GM21526 (cell line): ENCODE measurements around the gene LRRFIP1.
"Not testable (repeated sequence)": the region's sequence is repeated elsewhere in the genome, so short reads cannot be mapped to it uniquely, and the experiment has no call there.

Experiments used
- ATAC-seq: cut with Tn5 transposase; IDR thresholded peaks from one replicate; pipeline ENCODE4 v1.9.1; 2021; ENCODE audit warnings: moderate library complexity; ENCODE audit not compliant: unreplicated experiment, low FRiP score

The LRRFIP1 gene

DNA sequence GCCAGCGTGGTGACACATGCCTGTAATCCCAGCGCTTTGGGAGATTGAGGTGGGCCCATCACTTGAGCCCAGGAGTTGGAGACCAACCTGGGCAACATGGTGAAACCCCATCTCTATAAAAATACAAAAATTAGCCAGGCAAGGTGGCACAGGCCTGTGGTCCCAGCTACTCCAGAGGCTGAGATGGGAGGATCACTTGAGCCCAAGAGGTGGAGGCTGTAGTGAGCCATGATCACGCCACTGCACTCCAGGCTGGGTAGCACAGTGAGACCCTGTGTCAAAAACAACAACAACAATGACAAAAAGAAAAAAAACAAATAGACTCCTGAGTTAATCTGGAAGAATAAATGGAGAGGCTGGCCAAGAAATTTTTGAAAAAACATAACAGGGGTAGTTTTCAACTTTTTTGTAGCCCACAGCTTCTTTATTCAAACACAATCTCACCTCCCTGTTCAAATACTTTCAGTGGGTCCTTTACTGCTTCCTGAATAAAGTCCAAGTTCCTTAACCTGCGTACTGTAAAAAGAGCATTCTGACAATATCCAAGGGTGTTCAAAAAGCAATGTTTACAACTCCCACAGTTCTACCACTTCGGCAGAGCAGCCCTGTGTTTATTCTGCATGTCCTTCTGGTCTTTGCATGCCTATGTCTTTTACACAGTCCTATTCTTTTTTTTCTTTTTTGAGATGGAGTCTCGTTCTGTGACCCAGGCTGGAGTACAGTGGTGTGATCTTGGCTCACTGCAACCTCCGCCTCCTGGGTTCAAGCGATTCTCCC, 53.5 kb downstream of the LRRFIP1 start:
- no peak for ATAC-seq

GRCh38 chr2:237682151-237682550, 54.8 kb downstream of the LRRFIP1 start:
- ATAC-seq = no peak

DNA sequence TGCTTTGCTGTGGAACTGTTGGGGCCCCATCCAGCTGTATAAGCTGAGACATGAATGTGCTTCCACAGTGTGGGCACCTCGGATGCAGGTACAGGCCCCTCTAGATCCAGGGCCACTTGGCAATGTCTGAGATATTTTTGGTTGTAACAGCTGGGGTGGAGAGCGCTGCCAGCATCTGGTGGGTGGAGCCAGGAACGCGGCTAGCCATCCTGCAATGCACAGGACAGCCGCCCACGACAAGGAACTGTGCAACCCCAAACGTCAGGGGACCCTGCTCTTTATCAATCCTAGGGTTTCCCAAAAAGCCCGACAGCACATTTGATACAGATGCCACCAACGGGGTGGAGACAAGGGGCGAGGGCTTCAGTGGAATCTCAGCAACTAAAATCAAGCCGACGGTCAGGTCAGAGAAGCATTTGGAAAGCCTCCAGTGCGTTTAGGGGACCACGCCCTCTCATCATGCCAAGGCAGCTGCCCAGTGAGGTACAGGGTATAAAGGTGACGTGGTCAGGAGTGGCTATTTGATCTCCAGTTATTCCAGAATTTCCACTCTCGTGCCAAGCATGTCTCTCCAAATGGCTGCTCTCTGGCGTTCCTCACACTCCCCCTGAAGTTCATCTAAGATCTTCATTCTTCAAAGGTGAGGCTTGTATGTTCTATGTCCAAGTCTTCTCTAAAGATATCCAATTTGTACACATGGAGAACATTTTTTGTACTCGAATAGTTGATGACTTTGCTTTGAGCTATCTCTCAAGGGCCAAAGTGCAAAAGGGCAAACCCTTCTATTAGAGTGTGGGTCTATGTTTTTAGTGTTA, 55.7 kb downstream of the LRRFIP1 start:
- ATAC-seq = no peak

- ATAC-seq = no peak
Observed at GRCh38 chr2:237685408-237685807, 58.0 kb downstream of the LRRFIP1 start.

DNA sequence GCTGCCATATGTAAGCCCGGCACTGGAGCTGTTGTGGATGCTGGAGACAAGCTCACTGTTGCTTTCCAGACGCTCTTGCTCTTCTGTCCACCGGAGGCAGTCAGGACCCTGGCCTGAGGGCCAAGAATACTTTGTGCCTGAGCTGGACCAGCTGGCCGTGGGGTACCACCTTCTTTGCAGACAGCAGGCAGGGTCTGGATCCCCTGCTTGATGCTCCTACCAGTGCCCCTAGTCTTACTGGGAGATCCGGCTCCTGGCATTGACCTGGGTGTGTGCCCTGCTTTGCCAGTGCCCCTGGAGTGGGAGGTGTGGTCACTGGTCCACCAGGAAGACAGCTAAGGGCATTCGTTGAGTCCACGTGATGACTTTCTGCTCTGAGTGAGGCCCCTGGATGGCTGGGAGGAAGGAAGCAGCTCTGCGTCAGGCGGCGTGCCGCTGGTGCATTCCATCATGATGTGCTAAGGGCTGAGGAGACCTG, 59.3 kb downstream of the LRRFIP1 start:
- no peak for ATAC-seq

DNA sequence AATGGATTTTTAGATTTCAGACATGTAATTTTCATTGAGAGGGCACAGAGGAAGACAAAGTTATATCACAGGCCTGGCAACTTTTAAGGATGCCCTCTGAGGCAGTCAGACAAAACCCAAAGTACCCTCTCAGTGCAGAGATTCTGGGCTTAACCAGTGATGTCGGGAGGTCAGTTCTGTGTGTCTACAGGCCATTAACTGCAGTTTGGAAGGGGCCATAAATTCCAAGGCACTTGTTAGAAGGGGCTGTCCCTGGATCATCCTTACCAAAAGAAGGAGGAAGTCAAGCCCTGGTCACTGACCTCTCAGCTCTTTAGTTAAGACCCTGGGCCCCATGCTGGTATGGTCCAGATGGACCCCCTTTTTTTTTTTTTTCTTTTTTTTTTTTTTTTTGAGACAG, 60.7 kb downstream of the LRRFIP1 start:
- no peak for ATAC-seq

DNA sequence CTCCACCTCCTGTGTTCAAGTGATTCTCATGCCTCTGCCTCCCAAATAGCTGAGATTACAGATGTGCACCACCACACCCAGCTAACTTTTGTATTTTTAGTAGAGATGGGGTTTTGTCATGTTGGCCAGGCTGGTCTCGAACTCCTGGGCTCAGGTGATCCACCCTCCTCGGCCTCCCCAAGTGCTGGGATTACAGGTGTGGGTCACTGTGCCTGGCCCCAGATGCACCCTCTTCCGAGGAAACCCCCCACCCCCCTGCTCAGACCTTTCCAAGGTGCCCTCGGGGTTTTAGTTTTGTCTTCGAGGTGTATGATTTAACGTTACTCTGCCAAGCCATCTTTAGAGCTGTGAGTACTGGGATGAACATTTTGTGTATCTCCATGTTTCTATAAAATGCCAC, 61.2 kb downstream of the LRRFIP1 start:
- ATAC-seq = not testable (repeated sequence)

GRCh38 chr2:237689336-237690131, 62.1 kb downstream of the LRRFIP1 start:
- no peak for ATAC-seq

- peak; percentile 34 for ATAC-seq
Observed at GRCh38 chr2:237691029-237691907, 63.9 kb downstream of the LRRFIP1 start.

- peak; percentile 45 for ATAC-seq
Observed at GRCh38 chr2:237691908-237692600, 64.7 kb downstream of the LRRFIP1 start.

- ATAC-seq = peak; percentile 7
Observed at GRCh38 chr2:237692601-237693290, 65.4 kb downstream of the LRRFIP1 start.

- ATAC-seq = no peak
Observed at GRCh38 chr2:237693291-237693994, 66.1 kb downstream of the LRRFIP1 start.

DNA sequence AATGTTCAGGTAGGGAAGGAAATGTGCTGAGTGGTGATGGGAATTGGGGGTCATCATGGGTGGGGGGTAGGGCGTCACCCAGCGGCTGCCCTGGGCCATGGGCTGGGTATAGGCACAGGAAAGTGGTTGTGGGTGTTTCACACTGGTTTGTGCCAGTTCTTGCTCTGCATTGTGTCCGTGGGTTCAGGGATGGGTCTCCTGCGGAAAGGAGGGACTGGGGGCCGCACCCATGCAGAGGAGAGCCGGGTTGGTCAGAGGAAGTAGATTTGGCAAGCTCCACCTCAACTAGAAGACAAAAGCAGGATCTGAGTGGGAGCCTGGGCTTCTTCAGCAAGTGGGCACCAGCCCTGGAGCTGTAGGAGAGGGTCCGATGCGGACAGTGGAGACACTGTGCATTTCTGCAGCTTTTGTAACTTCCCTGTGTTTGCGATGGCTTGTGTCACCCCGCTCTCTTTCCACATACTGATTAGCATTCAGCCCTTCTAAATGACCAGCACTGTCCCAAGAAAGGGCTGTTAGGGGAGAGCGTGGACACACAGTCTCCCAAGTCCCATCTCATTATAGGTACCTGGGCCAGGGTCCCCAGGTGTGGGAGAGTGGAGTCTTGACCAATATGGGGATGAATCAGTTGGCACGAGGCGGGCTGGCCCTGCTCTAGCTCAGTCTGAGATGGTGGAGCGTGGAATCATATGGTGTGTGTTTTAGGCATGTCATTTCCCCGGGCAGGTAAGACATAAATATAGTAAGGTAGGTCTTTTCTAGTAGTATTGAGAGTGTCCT, 67.2 kb downstream of the LRRFIP1 start:
- no peak for ATAC-seq

GRCh38 chr2:237695201-237695780, 67.9 kb downstream of the LRRFIP1 start:
- ATAC-seq = no peak

GRCh38 chr2:237696461-237696860, 69.1 kb downstream of the LRRFIP1 start:
- no peak for ATAC-seq

DNA sequence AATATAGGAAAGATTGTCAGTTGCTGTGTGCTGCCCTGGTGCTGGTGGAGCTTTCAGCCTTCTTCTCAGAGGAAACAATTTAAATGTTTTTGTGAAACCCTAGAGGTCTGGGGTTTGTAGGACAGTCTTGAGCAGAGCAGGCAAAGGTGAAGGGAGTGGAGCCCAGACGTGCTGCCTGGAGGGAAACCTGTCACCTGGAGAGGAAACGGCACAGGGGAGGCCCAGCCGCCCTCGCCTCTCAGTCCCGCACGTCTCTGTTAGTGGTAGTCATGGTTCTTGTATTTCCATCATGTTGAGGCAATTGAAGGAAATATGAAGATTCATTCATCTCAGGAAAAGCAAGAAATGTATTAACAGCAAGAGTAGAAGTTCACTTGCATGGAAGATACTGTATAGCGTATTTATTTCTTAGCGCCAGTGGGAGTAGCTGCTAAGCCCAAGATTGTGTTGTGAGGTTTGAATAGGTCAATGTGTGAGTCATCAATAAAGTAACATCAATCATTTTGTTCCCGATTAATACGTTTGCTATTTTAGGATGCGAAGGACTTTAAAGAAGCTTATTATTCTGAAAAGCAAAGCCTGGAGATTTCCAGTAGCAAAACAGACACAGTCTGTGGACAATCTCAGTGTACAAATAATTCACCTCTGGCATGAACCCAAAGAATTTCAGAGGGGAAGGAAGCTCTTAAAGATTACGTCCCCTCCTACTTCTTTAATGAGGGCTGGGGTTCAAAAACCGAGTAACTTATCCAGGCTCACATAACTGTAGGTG, 70.4 kb downstream of the LRRFIP1 start:
- no peak for ATAC-seq
